GM12878 (cell line): ENCODE measurements around the gene ATF7IP. TPM values are rescaled to one million over a fixed set of nuclear protein-coding genes. Genes with fewer than 3 reads are reported as not detected.

Experiments used
- ATAC-seq: fragments of 200-7000 bp; cut with Tn5 transposase; 3 replicates; pipeline ENCODE4 v1.9.1; 2020; ENCODE audit warnings: mild to moderate bottlenecking, moderate library complexity
- BruUV-seq: library from RNA; stranded (reverse); fragments of 400-500 nt; replicated peaks from 2 replicates; lab custom pipeline; 2021; lab: Mats Ljungman, UMichigan
- CTCF ChIA-PET: fragments of 300-600 bp; sonication (Branson Sonifier 250); formaldehyde crosslinking; extraction: SDS; loops from one replicate; lab custom pipeline; 2021; ENCODE audit warnings: inconsistent platforms; lab: Yijun Ruan, JAX
- POLR2A ChIA-PET: fragments of 350-600 bp; formaldehyde crosslinking; extraction: SDS; loops from one replicate; lab custom pipeline; 2021; ENCODE audit warnings: inconsistent platforms; lab: Charles Lee
- RAD21 ChIA-PET: fragments of 300-600 bp; sonication (Branson Sonifier 250); formaldehyde crosslinking; loops from one replicate; lab custom pipeline; 2023; ENCODE audit warnings: antibody characterized with exemption; ENCODE audit not compliant: unreplicated experiment; lab: Charles Lee
- SMC1A ChIA-PET: fragments of 300-600 bp; sonication (Branson Sonifier 250); formaldehyde crosslinking; loops from one replicate; lab custom pipeline; 2023; ENCODE audit not compliant: unreplicated experiment, uncharacterized antibody; lab: Charles Lee
- DNase-seq: peaks from one replicate; pipeline ENCODE4 v3.0.0-alpha.2; 2011; ENCODE audit warnings: low read depth, low spot score
- FAIRE-seq: peaks from 3 replicates; lab custom pipeline; 2011; peaks lifted over from hg19 to GRCh38; lab: Jason Lieb, UNC
- H2AFZ ChIP-seq: 2 replicates; pipeline ENCODE4 v1.6.0; 2011; ENCODE audit warnings: low read depth, low read length, control low read depth; ENCODE audit not compliant: control insufficient read depth
- H3K27ac ChIP-seq: 2 replicates; pipeline ENCODE4 v1.5.1; 2011; ENCODE audit warnings: control low read depth; ENCODE audit not compliant: control insufficient read depth, insufficient read depth
- H3K27me3 ChIP-seq, 2 experiments: replicated peaks in 1 of 2; 2 replicates each; pipeline versions ENCODE4 v1.6.0 to v1.6.1; 2011; ENCODE audit warnings: low read length in 1 of 2; ENCODE audit not compliant: control insufficient read depth in 2 of 2, insufficient read depth in 2 of 2
- H3K36me3 ChIP-seq, 2 experiments: 2 replicates each; pipeline ENCODE4 v1.5.1; 2011; ENCODE audit warnings: low read length in 1 of 2; ENCODE audit not compliant: control insufficient read depth in 2 of 2, insufficient read depth in 2 of 2
- H3K4me1 ChIP-seq: 2 replicates; pipeline ENCODE4 v1.6.1; 2011; ENCODE audit warnings: mild to moderate bottlenecking, low read length, moderate library complexity, mixed read lengths; ENCODE audit not compliant: control insufficient read depth, insufficient read depth
- H3K4me2 ChIP-seq: 2 replicates; pipeline ENCODE4 v1.6.0; 2011; ENCODE audit warnings: control low read depth; ENCODE audit not compliant: control insufficient read depth, insufficient read depth
- H3K4me3 ChIP-seq: fragments of 200-600 bp; sonication (generic); 2 replicates; pipeline ENCODE4 v1.5.1; 2016
- H3K79me2 ChIP-seq: 2 replicates; pipeline ENCODE4 v1.6.0; 2011; ENCODE audit warnings: low read length; ENCODE audit not compliant: control insufficient read depth, insufficient read depth
- H3K9ac ChIP-seq: 2 replicates; pipeline ENCODE4 v1.8.0; 2011; ENCODE audit warnings: low read length, control low read depth, mixed read lengths; ENCODE audit not compliant: control insufficient read depth, insufficient read depth
- H3K9me3 ChIP-seq: replicated peaks from 3 replicates; pipeline ENCODE4 v1.5.1; 2011; ENCODE audit warnings: mild to moderate bottlenecking, low read length; ENCODE audit not compliant: control insufficient read depth, insufficient read depth
- H4K20me1 ChIP-seq: 2 replicates; pipeline ENCODE4 v1.6.0; 2011; ENCODE audit not compliant: control insufficient read depth, insufficient read depth
- EP300 ChIP-seq, 2 experiments: fragments of 150-350 bp in 1 of 2; IDR thresholded peaks; 2 replicates each; pipeline ENCODE4 v1.6.1; 2011 to 2012; ENCODE audit warnings: low read depth in 2 of 2, low read length in 2 of 2, borderline replicate concordance in 1 of 2, improper control_type of control experiment in 1 of 2, inconsistent platforms in 1 of 2; ENCODE audit not compliant: control insufficient read depth in 1 of 2
- GATAD2B ChIP-seq: fragments of 450-650 bp; conservative IDR thresholded peaks from 2 replicates; pipeline ENCODE4 v1.6.1; 2017; ENCODE audit warnings: low read depth, mild to moderate bottlenecking, moderate library complexity
- MTA3 ChIP-seq: IDR thresholded peaks from 2 replicates; pipeline ENCODE4 v1.6.1; 2012; ENCODE audit warnings: low read length, inconsistent platforms, borderline replicate concordance
- RCOR1 ChIP-seq: conservative IDR thresholded peaks from 2 replicates; pipeline ENCODE4 v1.6.1; 2012; ENCODE audit warnings: low read depth, low read length, improper control_type of control experiment
- SP1 ChIP-seq: IDR thresholded peaks from one replicate; pipeline ENCODE4 v1.6.1; 2011; ENCODE audit warnings: low read depth, low read length
- TBL1XR1 ChIP-seq: IDR thresholded peaks from 2 replicates; pipeline ENCODE4 v1.6.1; 2012; ENCODE audit warnings: low read depth, low read length, improper control_type of control experiment
- YBX1 ChIP-seq: fragments of 450-650 bp; IDR thresholded peaks from 2 replicates; pipeline ENCODE4 v1.6.1; 2016; ENCODE audit warnings: antibody characterized with exemption
- ZBTB4 ChIP-seq: fragments of 450-650 bp; formaldehyde crosslinking; IDR thresholded peaks from 2 replicates; pipeline ENCODE4 v1.4.0; 2022; ENCODE audit warnings: mild to moderate bottlenecking, moderate library complexity
- ZBTB40 ChIP-seq: fragments of 450-650 bp; IDR thresholded peaks from 2 replicates; pipeline ENCODE4 v1.6.1; 2016; ENCODE audit warnings: mild to moderate bottlenecking, moderate library complexity, borderline replicate concordance
- ZSCAN29 ChIP-seq: fragments of 450-650 bp; IDR thresholded peaks from 2 replicates; pipeline ENCODE4 v1.6.1; 2017; ENCODE audit warnings: mild to moderate bottlenecking, moderate library complexity
- WGBS: methylation state at CpG from one replicate; pipeline ENCODE4 v1.1.6; 2016; ENCODE audit warnings: low lambda C conversion rate; ENCODE audit not compliant: insufficient replicate concordance, insufficient coverage; ENCODE audit errors: missing lambda C conversion rate; 5-methylcytosine and 5-hydroxymethylcytosine counted together
- in situ Hi-C: fragments of 300-500 bp; cut with MboI; formaldehyde crosslinking; loops from 9 replicates; pipeline ENCODE4 v1.14.3; 2018; ENCODE audit warnings: mixed read lengths
- intact Hi-C: fragments of 100-400 bp; cut with micrococcal nuclease; formaldehyde crosslinking; loops from one replicate; pipeline ENCODE4 v1.14.2; 2022; ENCODE audit not compliant: unreplicated experiment
- polyA plus RNA-seq, 11 experiments: library from polyadenylated mRNA; depleted of rRNA in 4 of 11; unstranded in 6 of 11; stranded (reverse) in 5 of 11; fragments of >200 nt; fragmentation: Nextera tagmentation in 4 of 11; fragmentation: Illumina TruSeq in 1 of 11; extraction: Ambion mirVana in 4 of 11; extraction: Trizol in 1 of 11; gene quantifications; 1 replicate in 1 of 11; 2 replicates in 10 of 11; pipeline versions ENCODE4 v1.2.1 to v1.2.3, GENCODE V29; 2011 to 2016; ENCODE audit warnings: inconsistent platforms in 2 of 11, missing spikeins in 2 of 11, low read depth in 1 of 11
- total RNA-seq, 4 experiments: library from RNA; depleted of rRNA in 3 of 4; stranded (reverse); fragments of >200 nt in 3 of 4; fragmentation: Illumina TruSeq in 1 of 4; extraction: Trizol in 1 of 4; gene quantifications; 2 replicates each; pipeline versions ENCODE4 v1.2.1 to v1.2.3, GENCODE V29; 2013 to 2021

ATF7IP gene
- total and polyA plus RNA-seq, 10 of the 15 experiments (the other 5 are each of a cell fraction or from before 2014, with no cell fraction given) = 6.2 to 66.6 (median 29.3) TPM

- no TSS peak for BruUV-seq
- Histone ChIP-seq H3K36me3 (no peaks in the 10 kb centered on the region), H3K4me3 (no peak overlapping the region), H3K4me1 (no peaks in the 10 kb centered on the region), H3K4me2 (no peak overlapping the region), H3K9me3 (no peaks in the 10 kb centered on the region; the same call in 2 of the 3 replicates), H4K20me1 (no peaks in the 10 kb centered on the region), H3K27me3 (no peaks in the 10 kb centered on the region), H3K79me2 (no peaks in the 10 kb centered on the region), H3K27ac (no peak overlapping the region), H3K9ac (no peak overlapping the region), H2AFZ (no peak overlapping the region)
- in situ Hi-C loops (no loop called here), intact Hi-C loops (no loop called here)
- DNase-seq = no peak
- TF ChIP-seq RCOR1 (no peak), ZBTB40 (no peak), SP1 (no peak), GATAD2B (no peak), ZBTB4 (CRISPR knock-in tag) (no peak), TBL1XR1 (no peak), ZSCAN29 (no peak), EP300 (IDR thresholded peaks at IDR 0.05; ENCODE audit: borderline replicate concordance in 1 of 2, control insufficient read depth in 1 of 2, low read depth in 2 of 2, low read length in 2 of 2) (no peak), YBX1 (no peak), MTA3 (no peak)
- ChIA-PET POLR2A (interaction anchor here (0.6 to 0.7 kb wide), 3 partner anchors 156 to 1976 kb away, joined by 4 to 6 read pairs (median 4); no protein-coding TSS in a partner anchor), SMC1A (interaction anchor here (0.7 kb wide), 1 partner anchor 328 kb away, joined by 3 read pairs; no protein-coding TSS in a partner anchor), CTCF (no interaction called here), RAD21 (no interaction called here)
- 95% methylated on average over 5 of the region's 5 CpGs for WGBS
- ATAC-seq = no peak
- no peak for FAIRE-seq
Measured at GRCh38 chr12:14326699-14327098, 38.8 kb upstream of the ATF7IP start.
